Uterus (tissue), 2 donors: ENCODE data around the gene CHST5.

ENCODE experiments used
- POLR2A ChIP-seq, 2 donors: fragments of 450-650 bp; IDR thresholded peaks; one replicate each; pipeline ENCODE4 v1.6.1; 2016; ENCODE audit warnings: antibody characterized with exemption in 2 of 2, mild to moderate bottlenecking in 1 of 2, moderate library complexity in 1 of 2
- TF ChIP-seq, protein P1 (sequence below), 4 experiments: fragments of 200-600 bp in 2 of 4; fragments of 450-650 bp in 2 of 4; sonication (generic) in 2 of 4; IDR thresholded peaks; one replicate each; pipeline ENCODE4 v1.5.1; 2016 to 2019; ENCODE audit warnings: antibody characterized with exemption in 4 of 4, mild to moderate bottlenecking in 2 of 4, moderate library complexity in 1 of 4

DNA sequence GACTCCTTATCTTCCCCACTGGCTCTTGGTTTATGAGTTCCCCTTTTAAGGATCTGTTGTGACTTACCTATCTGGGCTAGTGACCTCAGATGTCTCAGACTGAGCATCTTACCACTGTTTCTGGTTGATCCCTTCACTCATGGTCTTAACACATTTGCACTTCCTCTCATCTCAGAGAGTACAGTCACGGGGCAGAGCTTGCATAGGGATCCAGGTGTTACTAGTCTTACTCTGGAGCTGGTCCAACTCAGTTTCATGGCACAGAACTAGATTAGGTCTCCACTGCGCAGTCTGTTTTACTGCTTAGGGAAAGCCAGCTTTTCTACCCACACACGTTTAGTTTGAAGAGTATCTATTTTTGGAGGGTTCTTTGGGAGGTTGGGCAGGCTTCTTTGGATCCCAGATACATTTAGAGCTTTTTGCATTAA lies 40.5 kb upstream of the CHST5 start:
- TF ChIP-seq, protein P1, sequence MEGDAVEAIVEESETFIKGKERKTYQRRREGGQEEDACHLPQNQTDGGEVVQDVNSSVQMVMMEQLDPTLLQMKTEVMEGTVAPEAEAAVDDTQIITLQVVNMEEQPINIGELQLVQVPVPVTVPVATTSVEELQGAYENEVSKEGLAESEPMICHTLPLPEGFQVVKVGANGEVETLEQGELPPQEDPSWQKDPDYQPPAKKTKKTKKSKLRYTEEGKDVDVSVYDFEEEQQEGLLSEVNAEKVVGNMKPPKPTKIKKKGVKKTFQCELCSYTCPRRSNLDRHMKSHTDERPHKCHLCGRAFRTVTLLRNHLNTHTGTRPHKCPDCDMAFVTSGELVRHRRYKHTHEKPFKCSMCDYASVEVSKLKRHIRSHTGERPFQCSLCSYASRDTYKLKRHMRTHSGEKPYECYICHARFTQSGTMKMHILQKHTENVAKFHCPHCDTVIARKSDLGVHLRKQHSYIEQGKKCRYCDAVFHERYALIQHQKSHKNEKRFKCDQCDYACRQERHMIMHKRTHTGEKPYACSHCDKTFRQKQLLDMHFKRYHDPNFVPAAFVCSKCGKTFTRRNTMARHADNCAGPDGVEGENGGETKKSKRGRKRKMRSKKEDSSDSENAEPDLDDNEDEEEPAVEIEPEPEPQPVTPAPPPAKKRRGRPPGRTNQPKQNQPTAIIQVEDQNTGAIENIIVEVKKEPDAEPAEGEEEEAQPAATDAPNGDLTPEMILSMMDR (IDR thresholded peaks at IDR 0.05) = no peak
- no peak for TF ChIP-seq POLR2A (IDR thresholded peaks at IDR 0.05)
